NCI-H82 treated with DMSO at 0.1 percent for 48 hours (cell line): Measurements from ENCODE around the gene SOBP.
A peak's percentile ranks its signal among the peaks of the same experiment; 100 is the strongest.

ENCODE experiments used
- DNase-seq: peaks from one replicate; lab custom pipeline; 2025; ENCODE audit not compliant: unreplicated experiment; lab: John Stamatoyannopoulos, UW

The SOBP gene

DNA sequence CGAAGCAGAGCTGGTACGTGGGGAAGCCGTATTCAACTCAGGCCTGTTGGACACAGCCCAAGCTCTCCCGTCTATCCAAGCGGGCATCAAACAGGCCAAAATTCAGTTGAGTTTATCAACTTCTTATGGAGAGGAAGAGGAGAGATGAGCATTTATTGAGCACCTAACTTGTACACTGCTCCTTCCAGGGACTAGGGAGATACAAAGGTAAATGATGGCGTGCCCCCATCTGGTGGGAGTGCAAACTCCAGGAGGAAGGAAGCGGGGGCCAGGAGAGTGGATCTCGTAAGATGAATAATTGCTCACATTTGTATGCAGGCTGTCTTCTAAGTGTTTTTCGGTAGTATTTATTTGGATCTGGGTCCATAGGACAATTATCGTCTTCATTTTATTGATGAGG is 146.6 kb downstream of the SOBP start:
- no peak for DNase-seq

DNA sequence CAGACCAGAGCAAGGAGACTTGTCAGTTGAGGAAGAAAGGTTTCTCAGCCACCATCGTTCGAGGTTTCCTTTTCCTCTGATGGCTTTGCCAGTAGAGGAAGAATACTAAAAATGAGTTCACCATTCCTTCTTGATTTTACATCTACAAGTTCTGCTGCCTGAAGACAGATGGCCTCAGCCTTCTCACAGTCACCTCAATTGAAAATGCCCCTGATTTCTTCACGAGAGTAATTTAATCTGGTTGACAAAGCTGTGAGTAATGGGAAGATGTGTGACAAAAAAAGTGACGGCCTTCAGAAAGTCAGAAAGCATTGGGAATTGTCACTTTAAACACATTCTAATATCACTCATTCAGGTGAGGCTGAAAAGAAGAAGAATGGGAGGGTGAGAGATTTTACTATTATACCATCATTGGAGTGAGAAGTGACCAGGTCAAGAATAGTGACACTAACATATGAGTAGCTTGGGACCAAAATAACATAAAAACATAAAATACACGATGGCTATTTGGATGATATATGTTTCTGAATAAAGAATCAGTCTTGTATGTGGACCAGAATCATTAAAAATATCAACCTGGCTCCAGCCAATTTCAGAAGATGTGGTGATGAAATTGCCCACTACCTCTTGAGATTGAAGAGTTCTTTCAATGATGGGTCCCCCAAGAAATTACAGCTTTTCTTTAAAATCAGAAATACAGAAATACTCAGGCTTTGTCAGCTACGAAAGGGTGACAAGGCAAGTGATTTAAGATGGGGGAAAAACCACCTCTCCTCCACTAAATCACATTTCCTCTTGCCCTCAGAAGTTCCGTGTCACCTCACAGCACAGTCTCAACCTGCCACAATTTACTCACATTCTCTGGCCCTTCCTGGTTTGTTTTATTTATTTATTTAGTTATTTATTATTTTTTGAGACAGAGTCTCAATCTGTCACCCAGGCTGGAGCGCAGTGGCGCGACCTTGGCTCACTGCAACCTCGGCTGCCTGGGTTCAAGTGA is 147.7 kb downstream of the SOBP start:
- DNase-seq = no peak

DNA sequence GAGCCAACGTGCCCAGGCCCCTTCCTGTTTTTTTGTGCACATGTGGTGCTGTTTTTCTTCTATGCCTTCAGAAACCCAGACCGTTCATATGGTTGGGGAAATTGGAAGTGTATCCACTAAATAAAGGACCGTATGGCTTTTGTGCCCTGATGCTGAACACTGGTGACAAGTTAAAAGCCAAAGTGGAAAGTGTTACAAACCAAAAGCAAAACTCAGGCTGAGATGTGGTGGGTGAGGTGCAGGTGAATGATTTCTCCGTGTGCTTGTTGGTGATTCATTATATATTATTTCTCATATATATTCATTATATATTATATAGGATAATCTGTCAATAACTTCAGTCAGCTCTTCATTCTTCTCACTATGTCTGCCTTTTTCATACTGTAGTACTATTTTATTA is 148.6 kb downstream of the SOBP start:
- no peak for DNase-seq

DNA sequence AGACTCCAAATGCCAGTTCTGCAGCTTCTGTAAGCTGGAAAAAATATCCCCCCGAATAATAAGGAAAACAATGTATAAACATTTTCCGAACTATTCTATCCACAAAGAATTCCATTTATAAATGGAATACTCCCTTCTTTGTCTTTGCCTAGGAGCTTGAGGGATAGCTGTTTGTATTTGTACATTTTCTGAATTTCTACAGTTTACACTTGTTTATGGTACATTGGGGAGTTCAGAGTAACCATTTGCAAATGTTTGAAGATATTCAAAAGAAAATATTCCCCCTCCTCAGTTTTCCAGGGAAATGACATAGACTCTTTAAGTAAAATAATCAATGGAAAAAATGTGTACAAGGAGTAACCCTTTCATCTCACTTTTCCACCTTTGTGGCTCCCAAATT is 149.6 kb downstream of the SOBP start:
- no peak for DNase-seq

DNA sequence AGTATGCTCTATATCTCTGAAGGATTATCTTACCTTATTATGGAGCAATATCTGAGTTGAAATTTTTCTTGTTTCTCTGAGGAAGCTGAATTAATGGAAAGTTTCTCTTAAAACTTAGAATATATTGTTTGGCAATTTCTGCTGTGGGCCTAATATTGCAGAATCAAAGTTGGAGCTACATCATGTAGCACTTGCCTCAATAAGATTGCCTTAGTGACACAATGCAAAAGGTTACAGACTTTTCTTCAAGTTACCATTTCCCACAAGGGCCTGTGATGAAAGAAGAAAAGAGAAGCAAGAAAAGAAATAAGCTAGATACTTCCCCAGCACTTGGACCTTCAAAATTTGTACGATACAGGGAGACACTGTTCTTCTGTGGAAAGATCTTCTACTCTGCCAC is 151.2 kb downstream of the SOBP start:
- DNase-seq = no peak

DNA sequence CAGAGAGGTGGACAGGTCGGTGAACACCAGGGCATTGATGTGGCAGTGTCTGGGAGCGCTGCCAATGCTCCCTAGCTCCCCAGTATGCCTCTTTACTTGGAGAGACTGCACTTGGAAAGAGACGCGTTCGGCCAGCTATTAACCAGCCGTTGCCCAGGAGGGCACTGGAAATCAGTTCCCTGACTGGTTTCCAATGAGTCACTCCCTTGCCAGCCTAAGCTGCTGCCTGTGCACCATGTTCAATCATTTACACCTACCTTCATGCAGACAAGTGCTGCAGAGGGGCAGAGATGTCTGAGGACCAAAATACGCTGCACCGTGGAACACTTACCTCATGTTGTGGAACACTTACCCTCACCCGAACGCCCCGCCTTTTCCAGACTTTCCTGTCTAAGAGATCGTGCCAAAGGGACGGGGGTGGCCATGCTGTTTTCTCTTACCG is 151.6 kb downstream of the SOBP start:
- no peak for DNase-seq

DNA sequence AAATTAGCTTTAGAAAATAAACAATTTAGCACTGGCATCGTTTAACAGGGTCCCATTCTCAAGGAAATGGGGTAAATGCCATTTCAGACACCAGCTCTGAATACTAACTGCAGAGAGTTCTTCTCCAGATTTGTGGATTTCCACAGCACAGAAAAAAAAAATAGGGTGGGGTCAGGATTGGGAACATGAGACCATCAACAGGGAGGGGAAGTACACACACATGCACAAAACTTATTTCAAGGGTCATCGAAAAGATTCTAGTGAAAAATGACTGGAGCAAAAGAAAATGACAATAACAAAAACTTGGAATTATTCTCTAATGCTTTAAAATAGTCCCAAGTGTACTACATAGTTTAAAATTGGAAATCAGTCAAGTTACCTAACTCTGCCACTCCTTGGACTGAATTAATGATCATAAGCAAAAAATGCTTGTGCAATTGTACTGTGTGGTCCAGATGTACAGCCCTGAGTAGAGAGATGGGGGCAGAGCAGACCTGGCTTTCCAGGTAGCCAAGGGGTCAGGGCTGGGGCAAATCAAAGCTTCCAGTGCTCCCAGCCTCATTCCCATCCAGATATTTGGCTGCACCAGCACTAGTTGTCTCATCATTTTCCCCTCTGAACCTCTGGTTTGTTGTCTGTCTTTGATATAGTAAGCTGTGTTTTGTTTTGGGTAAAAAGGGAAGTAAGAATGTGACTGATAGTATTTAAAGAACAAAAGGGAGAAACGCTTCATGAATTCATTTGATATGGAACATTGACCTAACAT is 152.4 kb downstream of the SOBP start:
- no peak for DNase-seq

DNA sequence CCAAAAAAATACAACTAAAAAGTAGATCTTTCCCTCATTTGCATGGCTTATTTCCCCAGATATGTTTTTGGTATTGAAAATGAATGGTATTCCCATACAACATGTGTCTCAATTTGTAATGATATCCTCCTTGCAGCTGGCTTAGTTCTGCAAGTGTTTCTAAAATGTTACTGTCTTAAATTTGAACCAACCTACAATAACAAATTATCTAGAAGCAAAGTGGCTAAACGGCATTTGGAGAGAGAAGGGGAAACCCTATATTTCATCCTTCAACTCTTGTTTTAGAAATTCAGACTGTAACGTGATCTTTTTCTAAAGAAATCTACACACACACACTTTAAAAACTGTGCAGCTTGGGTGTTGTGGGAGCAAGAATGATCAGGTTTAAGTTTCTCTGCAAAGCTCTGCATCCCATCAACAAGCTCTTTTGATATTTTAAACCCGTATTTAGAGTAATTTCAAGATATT is 153.0 kb downstream of the SOBP start:
- DNase-seq = no peak

DNA sequence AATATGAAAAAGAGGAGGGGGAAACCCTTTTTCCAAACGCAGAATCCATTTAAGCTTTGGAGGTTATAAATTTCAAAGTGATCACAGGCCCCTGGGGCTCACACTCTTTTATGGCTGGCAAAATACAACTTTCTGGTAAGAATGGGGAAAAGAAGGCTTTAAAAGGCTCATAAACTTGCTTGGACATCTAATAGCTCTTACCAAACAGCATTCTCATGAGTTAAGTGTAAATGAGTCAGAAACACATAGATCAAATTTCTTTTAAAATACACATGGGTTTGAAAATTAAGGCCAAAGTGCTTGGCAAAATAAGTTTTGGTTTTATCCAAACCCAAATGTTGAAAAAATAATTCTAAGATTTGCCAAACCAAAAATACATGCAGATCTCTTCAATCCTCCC is 154.6 kb downstream of the SOBP start:
- no peak for DNase-seq

DNA sequence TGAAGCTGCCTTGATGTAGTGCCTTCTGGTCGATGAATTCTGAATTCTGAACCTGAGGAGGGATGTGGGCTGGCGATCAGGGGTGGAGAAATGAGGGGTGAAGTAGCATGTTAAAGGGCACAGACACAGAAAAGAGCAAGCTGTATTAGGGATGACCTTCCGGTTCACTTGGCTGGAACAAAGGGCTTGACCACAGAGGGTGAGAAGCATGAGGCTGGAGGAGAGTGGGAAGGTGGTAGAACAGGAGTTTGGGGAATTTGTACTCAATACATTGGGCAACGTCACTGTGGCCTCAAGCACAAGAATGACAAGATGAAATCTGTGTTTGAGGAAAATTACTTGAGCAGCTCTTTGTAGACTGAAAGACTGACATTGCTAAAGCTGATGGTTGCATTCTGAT is 155.8 kb downstream of the SOBP start:
- DNase-seq = no peak

DNA sequence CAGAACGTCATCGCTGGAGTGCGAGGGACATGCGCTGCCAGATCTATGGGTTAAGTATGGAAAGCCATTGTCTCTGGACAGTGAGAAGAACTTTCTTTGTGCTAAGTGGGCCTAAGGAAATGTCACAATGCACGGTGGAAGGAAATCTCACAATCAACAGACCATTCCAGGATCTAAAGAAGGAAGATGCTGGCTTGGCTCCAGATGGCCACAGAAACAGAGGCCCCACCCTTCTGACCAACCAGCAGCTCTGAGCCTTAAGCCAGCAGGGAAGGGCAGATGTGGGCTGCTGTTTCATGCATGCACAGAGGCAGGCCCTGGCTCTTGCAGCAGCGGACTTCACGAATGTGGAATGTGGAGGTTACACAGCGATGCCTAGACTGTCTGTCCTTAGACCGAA is 156.3 kb downstream of the SOBP start:
- no peak for DNase-seq

DNA sequence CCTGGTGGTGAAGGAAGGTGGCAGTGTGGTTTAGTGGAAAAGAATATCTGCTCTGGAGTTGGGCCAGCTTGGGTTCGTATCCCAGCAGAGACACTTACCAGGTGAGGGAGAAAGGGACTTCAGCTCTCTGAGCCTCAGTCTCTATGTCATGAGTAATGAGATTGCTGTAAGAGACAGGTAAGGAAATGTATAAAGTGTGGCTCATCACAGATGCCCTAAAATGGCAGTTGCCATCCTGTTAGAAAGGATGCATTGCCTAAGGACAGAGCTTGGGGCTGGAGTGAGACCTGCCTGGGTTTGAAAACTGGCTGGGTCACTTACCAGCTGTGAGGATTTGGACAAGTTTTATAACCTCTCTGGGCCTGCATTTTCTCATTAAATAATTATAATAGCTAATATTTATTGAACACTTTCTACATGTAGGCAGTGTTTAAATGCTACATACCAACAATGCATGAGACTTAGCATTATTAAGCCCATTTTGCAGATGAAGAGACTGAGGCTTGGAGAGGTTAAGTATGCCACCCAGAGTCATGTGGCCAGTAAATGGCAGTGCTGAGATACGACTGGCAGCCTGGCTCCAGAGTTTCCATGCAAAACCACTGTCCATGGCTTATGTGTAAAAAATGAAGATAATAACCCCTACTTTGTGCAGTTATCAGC is 157.0 kb downstream of the SOBP start:
- DNase-seq = no peak

DNA sequence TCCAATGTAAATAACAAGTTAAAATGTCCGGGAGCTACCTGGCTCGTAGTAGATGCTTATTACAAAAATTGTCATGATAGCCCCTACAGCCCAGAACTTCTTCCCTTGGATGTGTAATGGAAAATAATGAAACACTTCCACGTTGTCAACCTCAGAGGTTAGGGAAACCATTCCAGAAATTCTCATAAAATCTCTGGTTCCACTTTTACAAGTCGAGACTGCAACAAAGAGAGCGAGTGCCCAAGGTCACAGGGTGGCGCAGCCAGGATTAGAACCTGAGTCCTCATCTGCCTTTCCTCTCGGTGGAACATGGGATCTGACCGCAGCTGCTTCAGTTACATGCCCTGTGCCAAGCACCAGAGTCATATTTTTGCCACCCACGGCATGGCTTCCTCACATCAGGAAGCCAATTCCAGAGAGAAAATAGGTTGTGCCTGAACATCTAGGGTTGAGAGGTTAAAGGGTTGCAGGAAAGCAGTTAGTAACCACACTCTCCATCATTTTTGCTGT is 157.6 kb downstream of the SOBP start:
- DNase-seq = no peak

DNA sequence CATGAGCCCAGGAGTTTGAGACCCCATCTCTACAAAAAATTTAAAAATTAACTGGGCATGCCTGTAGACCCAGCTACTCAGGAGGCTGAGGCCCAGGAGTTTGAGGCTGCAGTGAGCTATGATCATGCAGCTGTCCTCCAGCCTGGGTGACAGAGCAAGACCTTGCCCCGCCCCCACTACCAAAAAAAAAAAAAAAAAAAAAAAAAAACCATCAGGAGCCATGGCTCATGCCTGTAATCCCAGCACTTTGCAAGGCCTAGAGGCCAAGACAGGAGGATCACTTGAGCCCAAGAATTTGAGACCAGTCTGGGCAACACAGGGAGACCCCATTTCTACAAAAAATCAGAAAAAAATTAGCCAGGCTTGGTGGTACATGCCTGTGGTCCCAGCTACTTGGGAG is 159.1 kb downstream of the SOBP start:
- no peak for DNase-seq

DNA sequence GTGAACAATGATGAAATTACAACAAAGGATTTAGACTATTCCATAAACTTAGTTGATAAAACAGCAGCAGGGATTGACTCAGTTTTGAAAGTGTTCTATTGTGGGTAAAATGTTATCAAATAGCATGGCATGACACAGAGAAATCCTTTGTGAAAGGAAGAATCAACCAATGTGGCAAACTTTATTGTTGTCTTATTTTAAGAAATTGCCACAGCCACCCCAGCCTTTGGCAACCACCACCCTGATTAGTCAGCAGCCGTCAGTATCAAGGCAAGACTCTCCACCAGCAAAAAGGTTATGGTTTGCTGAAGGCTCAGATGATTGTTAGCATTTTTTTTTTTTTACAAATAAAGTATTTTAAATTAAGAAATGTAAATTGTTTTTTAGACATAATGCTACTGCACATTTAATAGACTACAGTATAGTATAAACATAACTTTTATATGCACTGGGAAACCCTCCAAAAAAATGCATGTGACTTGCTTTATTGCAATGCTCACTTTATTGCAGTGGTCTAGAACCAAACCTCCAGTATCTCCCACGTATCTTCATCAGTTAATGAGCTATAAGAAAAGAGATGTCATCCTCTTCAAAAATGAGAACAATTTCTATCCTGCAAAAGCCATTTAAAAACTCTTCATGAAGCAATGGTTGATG is 162.7 kb downstream of the SOBP start:
- no peak for DNase-seq

DNA sequence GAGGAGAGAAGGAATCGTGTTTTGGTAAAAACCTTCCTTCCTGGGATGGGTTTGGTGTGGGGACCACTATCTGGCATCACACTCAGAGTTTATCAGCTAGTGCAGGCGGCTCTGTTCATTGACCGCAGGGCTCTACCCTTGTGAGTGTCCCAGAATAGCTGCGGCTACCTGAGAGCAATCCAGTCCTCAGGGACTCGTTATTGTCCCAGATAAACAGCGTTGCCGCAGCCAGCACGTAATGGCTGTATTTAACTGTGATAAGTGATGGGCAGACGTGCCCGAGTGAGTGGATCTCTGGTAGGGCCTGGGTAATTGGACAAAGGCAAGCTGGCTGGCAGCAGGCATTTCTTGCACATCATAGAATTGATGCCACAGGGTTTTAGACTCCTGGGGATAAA is 163.3 kb downstream of the SOBP start:
- no peak for DNase-seq

DNA sequence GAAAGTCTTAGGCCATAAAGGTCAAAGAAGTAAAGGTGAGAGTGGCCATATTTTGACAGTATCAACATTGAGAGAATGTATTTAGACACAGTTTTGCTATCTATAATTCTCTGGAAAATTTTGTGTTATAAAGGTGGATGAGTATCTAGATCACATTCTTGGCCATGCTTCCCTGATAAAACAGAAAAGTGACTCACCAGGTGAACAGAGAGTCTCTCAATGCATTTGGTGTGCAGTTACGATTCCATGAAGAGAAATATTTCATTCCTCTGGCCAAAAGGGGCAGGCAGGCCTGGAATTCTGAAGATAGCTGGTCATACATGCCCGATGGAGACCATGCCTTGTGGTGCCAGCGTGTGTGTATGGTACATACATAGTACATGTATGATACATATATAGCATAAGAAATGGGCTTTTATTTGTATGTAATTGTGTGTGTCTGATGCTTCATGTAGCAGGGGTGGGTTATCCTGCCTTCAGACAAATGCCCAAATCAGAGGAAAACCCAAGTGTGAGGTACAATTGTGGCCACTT is 164.0 kb downstream of the SOBP start:
- DNase-seq = no peak

DNA sequence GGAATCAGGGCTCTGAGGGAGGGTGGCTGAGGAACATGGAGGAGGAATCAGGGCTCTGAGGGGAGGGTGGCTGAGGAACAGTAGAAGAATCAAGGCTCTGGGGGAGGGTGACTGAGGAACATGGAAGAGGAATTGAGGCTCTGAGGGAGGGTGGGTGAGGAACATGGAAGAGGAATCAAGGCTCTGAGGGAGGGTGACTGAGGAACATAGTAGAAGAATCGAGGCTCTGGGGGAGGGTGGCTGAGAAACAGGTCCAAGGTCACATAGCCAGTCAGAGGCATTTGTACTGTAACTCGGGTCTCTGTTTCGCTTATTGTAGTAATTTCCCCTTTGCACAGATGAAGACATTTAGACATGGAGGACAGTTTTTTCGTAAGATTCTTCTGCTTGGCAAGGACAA is 164.8 kb downstream of the SOBP start:
- no peak for DNase-seq

DNA sequence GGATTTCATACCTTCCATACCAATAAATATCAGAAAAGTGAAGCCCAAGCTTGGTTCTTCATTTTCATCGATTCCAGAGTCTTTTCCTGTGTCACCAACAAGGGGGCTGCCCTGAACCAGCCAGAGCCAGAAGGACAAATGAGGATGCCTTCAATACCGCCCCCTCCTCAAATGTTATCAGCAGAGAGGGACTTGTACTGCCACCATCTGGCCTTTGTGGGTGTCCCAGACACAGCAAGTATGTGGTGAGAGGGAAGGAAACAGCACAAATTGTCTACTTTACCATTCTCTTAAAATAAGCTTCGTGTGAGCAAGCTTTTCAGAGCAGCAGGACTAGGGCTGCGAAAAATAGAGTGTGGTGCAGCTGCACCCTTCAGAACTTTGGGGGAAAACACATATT is 165.3 kb downstream of the SOBP start:
- DNase-seq = peak; percentile 33

DNA sequence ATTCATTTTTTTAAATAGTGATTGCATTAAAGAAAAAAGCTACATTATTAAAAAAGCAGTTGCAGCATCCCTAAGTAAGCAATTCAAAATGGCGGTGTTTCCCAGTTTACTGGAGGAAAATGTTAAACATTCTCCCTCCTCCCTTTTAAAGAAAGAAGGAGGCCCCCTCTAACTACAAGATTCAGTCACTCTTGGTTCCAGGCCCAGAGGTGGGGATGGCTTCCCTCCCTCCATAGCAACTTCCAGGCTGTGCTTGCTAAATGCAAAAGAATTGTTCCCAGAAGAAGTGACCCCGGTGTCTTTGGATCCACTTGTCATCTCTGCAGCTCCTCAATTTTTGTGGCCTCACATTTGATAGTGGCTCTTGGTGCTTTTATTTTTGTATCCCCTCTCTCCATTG is 165.9 kb downstream of the SOBP start:
- DNase-seq = no peak

DNA sequence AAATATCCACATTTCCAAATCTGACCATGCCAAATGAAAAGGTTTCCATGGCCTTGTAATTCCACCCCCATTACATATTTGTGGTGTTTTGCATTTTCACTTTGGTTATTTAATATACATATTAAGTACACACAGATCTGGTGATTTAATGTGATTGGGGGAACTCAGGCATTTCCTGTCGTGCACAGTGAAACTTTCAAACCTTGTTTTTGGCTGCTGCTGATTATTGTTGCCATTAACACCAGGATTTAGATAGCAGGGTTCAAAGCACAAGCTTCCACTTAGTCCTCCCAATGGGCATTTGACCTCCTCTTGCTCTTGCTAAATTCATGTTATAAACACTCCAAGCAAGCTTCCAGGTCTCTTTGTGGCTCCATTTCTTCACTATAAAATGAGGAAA is 166.5 kb downstream of the SOBP start:
- DNase-seq = no peak
